Uterus (tissue), 4 donors: ENCODE data around the gene BCAT1. TPM values are rescaled to one million over a fixed set of nuclear protein-coding genes. Genes with fewer than 3 reads are reported as not detected.

ENCODE experiments used
- DNase-seq, 2 donors: peaks; one replicate each; pipeline ENCODE4 v3.0.0-alpha.2; 2019 to 2020
- H3K27ac ChIP-seq, 2 donors: fragments of 200-600 bp; sonication (generic); 1 replicate in 1 of 2; 2 replicates in 1 of 2; pipeline ENCODE4 v1.5.1; 2016 to 2018
- H3K27me3 ChIP-seq, 2 donors: fragments of 200-600 bp; sonication (generic); one replicate each; pipeline ENCODE4 v1.5.1; 2018 to 2019; ENCODE audit warnings: control low read depth in 1 of 2
- H3K36me3 ChIP-seq, 2 donors: fragments of 200-600 bp; sonication (generic); one replicate each; pipeline ENCODE4 v1.5.1; 2019; ENCODE audit warnings: control low read depth in 1 of 2
- H3K4me1 ChIP-seq, 2 donors: fragments of 200-600 bp; sonication (generic); one replicate each; pipeline ENCODE4 v1.5.1; 2018 to 2019; ENCODE audit warnings: control low read depth in 1 of 2
- H3K4me3 ChIP-seq, 2 donors: fragments of 200-600 bp; sonication (generic); 1 replicate in 1 of 2; 2 replicates in 1 of 2; pipeline ENCODE4 v1.5.1; 2018 to 2019; ENCODE audit warnings: mild to moderate bottlenecking in 1 of 2
- H3K9me3 ChIP-seq, 2 donors: fragments of 200-600 bp; sonication (generic); one replicate each; pipeline ENCODE4 v1.5.1; 2019; ENCODE audit warnings: control low read depth in 1 of 2
- CTCF ChIP-seq, 4 experiments: fragments of 200-600 bp in 2 of 4; fragments of 450-650 bp in 2 of 4; sonication (generic) in 2 of 4; IDR thresholded peaks; one replicate each; pipeline ENCODE4 v1.5.1; 2016 to 2019; ENCODE audit warnings: antibody characterized with exemption in 4 of 4, mild to moderate bottlenecking in 2 of 4, moderate library complexity in 1 of 4
- POLR2A ChIP-seq, 2 donors: fragments of 450-650 bp; IDR thresholded peaks; one replicate each; pipeline ENCODE4 v1.6.1; 2016; ENCODE audit warnings: antibody characterized with exemption in 2 of 2, mild to moderate bottlenecking in 1 of 2, moderate library complexity in 1 of 2
- intact Hi-C: fragments of 100-400 bp; cut with DNase I; formaldehyde crosslinking; loops from one replicate; pipeline ENCODE4 v1.15.1; 2023; ENCODE audit warnings: low total_unique reads
- total RNA-seq, 4 donors: library from RNA; depleted of rRNA in 3 of 4; stranded (reverse); fragments of >200 nt in 3 of 4; gene quantifications; one replicate each; pipeline versions ENCODE4 v1.1.0 to v1.2.4, GENCODE V29; 2014 to 2023
- donor health status: DM: yes; HTN: yes; CAD: no.

The BCAT1 gene
- total RNA-seq, 4 donors from 2014 or later, result 23.6 to 221 (median 59.7) TPM

- no peak for DNase-seq
- no peaks in the 10 kb centered on the region for H3K27me3 ChIP-seq
- intact Hi-C loops, result no loop called here
- H3K4me3 ChIP-seq, result no peak overlapping the region
- H3K36me3 ChIP-seq, result no peaks in the 10 kb centered on the region
- no peaks in the 10 kb centered on the region for H3K4me1 ChIP-seq
- no peak overlapping the region for H3K27ac ChIP-seq
- no peaks in the 10 kb centered on the region for H3K9me3 ChIP-seq
- no peak for TF ChIP-seq CTCF (IDR thresholded peaks at IDR 0.05)
- TF ChIP-seq POLR2A (IDR thresholded peaks at IDR 0.05), result no peak
Observed at GRCh38 chr12:24856541-24856940, 92.4 kb downstream of the BCAT1 start.

GRCh38 chr12:24854908-24855307 lies 94.0 kb downstream of the BCAT1 start:
- Histone ChIP-seq H3K9me3 (no peaks in the 10 kb centered on the region), H3K4me1 (no peaks in the 10 kb centered on the region), H3K36me3 (no peaks in the 10 kb centered on the region), H3K27ac (no peak overlapping the region), H3K27me3 (no peaks in the 10 kb centered on the region), H3K4me3 (no peak overlapping the region)
- no peak for DNase-seq
- intact Hi-C loops, result no loop called here
- TF ChIP-seq POLR2A (IDR thresholded peaks at IDR 0.05) (no peak), CTCF (IDR thresholded peaks at IDR 0.05) (no peak)

GRCh38 chr12:24854017-24854416 lies 94.9 kb downstream of the BCAT1 start:
- H3K27ac ChIP-seq, result no peak overlapping the region
- H3K36me3 ChIP-seq, result no peaks in the 10 kb centered on the region
- no peak overlapping the region for H3K4me3 ChIP-seq

GRCh38 chr12:24853588-24853987 lies 95.3 kb downstream of the BCAT1 start:
- intact Hi-C loops, result no loop called here
- Histone ChIP-seq H3K36me3 (no peaks in the 10 kb centered on the region), H3K27me3 (no peaks in the 10 kb centered on the region), H3K4me1 (no peaks in the 10 kb centered on the region), H3K9me3 (no peaks in the 10 kb centered on the region), H3K27ac (no peak overlapping the region), H3K4me3 (no peak overlapping the region)
- TF ChIP-seq CTCF (IDR thresholded peaks at IDR 0.05) (no peak), POLR2A (IDR thresholded peaks at IDR 0.05) (no peak)
- no peak for DNase-seq

More at GRCh38 chr12:24854017-24854416, 94.9 kb downstream of the BCAT1 start:
- Histone ChIP-seq H3K4me1 (no peaks in the 10 kb centered on the region), H3K9me3 (no peaks in the 10 kb centered on the region), H3K27me3 (no peaks in the 10 kb centered on the region)
- TF ChIP-seq CTCF (IDR thresholded peaks at IDR 0.05), result no peak
- no peak for TF ChIP-seq POLR2A (IDR thresholded peaks at IDR 0.05)
- intact Hi-C loops, result no loop called here
- no peak for DNase-seq

- no peaks in the 10 kb centered on the region for H3K36me3 ChIP-seq
- intact Hi-C loops, result no loop called here
Observed at GRCh38 chr12:24853094-24853493, 95.8 kb downstream of the BCAT1 start.

More at GRCh38 chr12:24853094-24853493, 95.8 kb downstream of the BCAT1 start:
- DNase-seq, result no peak
- no peaks in the 10 kb centered on the region for H3K4me1 ChIP-seq
- H3K27me3 ChIP-seq, result no peaks in the 10 kb centered on the region
- H3K4me3 ChIP-seq, result no peak overlapping the region
- H3K27ac ChIP-seq, result no peak overlapping the region
- no peaks in the 10 kb centered on the region for H3K9me3 ChIP-seq
- TF ChIP-seq POLR2A (IDR thresholded peaks at IDR 0.05), result no peak
- no peak for TF ChIP-seq CTCF (IDR thresholded peaks at IDR 0.05)
